Activated CD8-positive, alpha-beta memory T cell treated with anti-CD3 and anti-CD28 coated beads for 4 hours (primary cell): Measurements from ENCODE around the gene SRSF1.
A peak's percentile ranks its signal among the peaks of the same experiment; 100 is the strongest.
"Not testable (repeated sequence)": the region's sequence is repeated elsewhere in the genome, so short reads cannot be mapped to it uniquely, and the experiment has no call there.

Source experiments
- DNase-seq, 2 donors: peaks; one replicate each; pipeline ENCODE4 v3.0.0-alpha.2; 2020; ENCODE audit warnings: low read depth in 2 of 2

Gene SRSF1

DNA sequence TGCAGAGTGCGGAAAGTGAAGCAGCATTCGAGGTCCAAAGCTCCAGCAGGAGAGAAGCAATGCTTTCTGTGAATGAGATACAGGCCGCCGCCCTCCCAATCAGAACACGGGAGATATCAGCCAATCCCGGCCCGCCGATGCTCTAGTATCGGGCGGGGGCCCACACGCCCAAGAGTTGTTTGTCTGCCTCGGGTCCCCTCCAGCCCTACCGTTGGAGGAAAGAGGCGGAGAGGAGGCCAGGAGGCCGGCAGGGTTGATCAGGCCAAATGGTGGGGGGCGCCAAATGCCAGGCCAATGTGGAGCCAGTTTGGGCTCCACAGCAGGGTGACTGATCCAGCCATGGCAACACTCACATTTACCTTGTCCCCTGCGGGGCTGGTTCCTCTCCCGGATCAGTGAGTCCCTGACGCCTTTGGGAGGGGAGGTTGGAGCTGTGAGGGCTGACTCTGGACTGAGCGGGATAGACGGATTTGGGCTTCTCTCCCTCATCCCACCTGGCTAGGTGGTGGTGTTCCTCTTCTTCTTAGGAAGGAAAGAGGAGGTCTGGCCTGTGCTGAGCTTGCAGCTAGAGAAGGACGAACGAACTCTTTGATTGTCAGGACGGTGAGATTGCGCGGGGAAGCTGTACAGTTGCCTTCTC lies 41.4 kb downstream of the SRSF1 start:
- no peak for DNase-seq

- DNase-seq, result no peak
Measured at GRCh38 chr17:57963149-57963511, 43.9 kb downstream of the SRSF1 start.

DNA sequence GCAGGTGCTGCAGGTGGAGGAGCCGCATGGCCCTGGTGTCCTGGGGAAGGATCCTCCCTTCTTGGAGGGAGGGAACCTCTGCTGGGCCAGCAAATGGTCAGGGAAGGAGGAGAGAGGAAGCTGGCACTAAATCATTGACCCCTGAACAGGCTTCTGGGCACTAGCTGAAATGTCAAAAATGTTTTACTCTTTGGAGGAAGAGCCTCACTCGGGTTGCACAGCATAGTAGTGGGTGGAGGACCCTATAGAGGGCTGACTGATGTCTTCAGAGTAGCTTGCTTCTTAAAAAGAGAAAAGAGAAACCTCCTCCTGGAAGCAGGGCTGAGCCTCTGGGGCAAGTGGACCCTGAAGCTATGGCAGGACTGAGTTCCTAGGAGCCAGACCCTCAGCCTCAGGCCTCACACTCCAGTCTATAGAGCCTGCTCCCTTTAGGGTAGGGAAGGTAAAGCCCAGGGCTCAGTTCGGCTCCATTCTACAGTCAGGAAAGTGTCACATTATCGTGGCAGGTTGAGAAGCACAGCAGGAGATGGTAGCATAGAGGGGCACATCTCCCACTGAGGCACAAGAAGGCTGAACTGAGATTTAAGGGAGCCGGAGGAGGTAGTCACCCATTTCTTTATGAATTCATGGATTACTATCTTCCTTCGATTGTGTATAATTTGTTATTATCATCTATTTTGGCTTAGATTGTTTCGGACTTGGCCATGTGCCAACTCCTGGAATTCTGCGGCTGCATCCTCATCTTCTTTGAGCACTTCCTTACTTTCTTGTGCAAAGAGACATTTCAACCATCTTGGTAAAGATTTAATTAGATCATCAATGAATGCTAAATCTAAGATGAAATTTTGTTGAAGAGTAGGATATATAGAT lies 44.5 kb downstream of the SRSF1 start:
- no peak for DNase-seq

- no peak for DNase-seq
Measured at GRCh38 chr17:57959929-57960328, 47.1 kb downstream of the SRSF1 start.

DNA sequence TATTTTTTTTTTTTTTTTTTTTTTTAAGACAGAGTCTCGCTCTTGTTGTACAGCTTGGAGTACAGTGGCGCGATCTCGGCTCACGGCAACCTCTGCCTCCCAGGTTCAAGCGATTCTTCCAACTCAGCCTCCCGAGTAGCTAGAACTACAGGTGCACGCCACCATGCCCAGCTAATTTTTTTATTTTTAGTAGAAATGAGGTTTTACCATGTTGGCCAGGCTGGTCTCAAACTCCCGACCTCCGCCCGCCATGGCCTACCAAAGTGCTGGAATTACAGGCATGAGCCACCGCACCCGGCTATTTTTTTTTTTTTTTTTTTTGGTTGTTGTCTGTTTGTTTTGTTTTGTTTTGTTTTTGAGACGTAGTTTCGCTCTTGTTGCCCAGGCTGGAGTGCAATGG lies 48.7 kb downstream of the SRSF1 start:
- not testable (repeated sequence) for DNase-seq

DNA sequence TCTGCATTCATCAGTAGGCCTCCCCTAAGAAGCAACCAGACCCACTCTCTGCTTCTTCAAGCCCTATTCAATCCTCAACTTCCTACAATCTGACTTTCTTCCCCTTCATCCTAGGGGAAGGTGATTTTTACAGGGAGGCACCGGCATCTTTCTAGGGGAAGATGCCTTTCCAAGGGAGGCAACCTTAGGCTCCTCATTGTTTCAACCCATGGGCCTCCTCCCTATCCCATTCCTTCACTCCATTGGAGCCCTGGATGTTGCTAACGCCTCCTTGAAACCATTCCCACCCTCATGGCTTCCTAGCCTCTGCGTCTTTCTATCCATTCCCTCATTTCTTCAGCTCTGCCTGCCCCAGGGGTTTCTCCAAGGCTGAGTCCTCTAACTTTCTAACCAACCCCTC lies 49.2 kb downstream of the SRSF1 start:
- DNase-seq, result no peak

- DNase-seq, result no peak
Measured at GRCh38 chr17:57957120-57957850, 49.8 kb downstream of the SRSF1 start.

DNA sequence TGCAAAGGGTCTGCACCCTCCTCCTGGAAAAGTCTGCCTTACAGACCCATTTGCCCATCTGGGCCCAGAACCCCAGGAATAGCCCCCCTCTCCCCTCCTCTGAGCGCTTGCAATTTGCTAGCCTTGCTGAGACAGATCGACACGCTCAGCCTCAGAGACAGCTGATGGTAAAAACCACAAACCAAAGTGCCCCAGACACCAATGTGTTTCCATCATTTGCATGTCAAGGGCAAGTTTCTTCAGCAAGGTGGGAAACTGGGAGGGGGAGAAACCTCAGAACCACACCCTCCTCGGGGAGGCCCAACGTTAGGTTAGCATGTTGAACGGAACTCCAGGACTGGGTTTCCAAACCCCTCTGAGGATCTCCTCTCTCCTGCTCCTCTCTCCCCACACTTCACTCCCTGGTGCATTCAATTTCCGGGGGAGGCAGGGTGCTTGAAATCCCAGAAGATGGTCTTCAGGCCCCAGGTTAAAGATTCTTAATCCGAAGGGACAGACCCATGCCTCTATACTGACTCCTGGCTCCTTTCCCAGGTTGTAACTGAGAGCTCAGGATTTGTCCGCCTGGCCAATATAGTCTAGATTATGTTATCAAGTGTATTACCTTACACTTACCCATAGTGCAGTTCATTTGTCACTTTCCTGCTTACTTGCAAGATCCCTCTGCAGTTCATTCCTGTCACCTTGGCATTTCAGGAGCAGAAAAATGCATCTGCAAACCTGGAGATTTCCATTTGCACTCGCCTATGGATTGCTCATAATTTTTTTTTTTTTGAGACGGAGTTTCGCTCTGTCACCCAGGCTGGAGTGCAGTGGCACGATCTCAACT lies 50.5 kb downstream of the SRSF1 start:
- peak in 1 of 2 donors; percentile 10 for DNase-seq

DNA sequence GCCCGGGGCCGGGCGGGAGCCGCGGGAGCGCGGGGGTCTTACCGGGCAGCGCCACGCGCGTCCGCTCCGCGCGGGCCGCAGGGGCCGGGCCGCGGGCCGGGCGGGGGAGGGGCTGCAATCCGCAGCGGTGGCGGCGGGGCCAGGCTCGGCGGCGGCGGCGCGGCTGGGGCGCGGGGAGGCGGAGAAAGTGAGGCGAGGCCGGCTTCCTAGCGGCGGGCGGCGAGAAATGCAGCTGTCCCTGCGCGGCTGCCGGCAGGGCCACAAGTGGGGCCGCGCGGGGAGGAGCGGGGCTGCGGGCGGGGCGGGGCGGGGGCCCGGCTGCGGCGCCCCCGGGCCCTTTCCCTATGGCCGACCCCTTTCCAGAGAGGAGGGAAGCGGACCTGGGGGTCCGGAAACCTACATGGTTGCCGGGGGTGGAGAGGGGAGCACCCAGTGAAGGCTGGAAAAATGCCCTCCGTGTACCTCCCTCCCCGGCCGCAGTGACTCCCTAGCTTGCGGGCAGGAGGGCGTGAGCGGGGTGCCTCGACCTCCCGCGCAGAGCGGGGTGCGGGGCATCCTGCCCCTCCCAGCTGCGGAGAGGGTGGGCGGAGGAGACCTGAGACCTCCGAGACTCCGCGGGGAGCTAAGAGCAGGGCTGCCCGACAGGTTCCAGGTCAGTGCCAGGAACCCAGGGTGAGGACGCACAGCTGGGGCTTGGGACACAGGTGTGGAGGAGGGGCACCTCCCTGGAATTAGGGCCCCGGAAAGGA lies 51.7 kb downstream of the SRSF1 start, which contains the start of gene CUEDC1:
Gene CUEDC1 (minus strand): TSS at position 230 of the 749 bp plus-strand sequence. CDS start 69,848 bp downstream, outside the sequence.
- DNase-seq, result peak in 1 of 2 donors; percentile 15

- DNase-seq, result no peak
Measured at GRCh38 chr17:57954397-57955182, 52.5 kb downstream of the SRSF1 start.

GRCh38 chr17:57953705-57954396 lies 53.2 kb downstream of the SRSF1 start:
- no peak for DNase-seq
